K562 (cell line): ENCODE measurements around the gene NRN1L. TPM values are rescaled to one million over a fixed set of nuclear protein-coding genes. Genes with fewer than 3 reads are reported as not detected.
A peak's percentile ranks its signal among the peaks of the same experiment; 100 is the strongest.

Source experiments
- CBX5 ChIP-seq: IDR thresholded peaks from 2 replicates; pipeline ENCODE4 v1.6.1; 2014; ENCODE audit warnings: low read depth, borderline replicate concordance
- CREM ChIP-seq: IDR thresholded peaks from 2 replicates; pipeline ENCODE4 v1.6.1; 2014; ENCODE audit warnings: antibody characterized with exemption, low read depth
- ETS1 ChIP-seq: conservative IDR thresholded peaks from 2 replicates; pipeline ENCODE4 v1.6.1; 2011; ENCODE audit warnings: low read depth, mild to moderate bottlenecking, low read length; ENCODE audit not compliant: control insufficient read depth
- ETV1 ChIP-seq: fragments of 450-650 bp; conservative IDR thresholded peaks from 2 replicates; pipeline ENCODE4 v1.6.1; 2016; ENCODE audit warnings: missing genetic modification characterization, control low read depth, low read depth, missing compliant biosample characterization
- FIP1L1 ChIP-seq: fragments of 200-400 bp; formaldehyde crosslinking; IDR thresholded peaks from 2 replicates; pipeline ENCODE4 v1.6.1; 2018; ENCODE audit warnings: mild to moderate bottlenecking, low read depth, low read length; ENCODE audit not compliant: poor library complexity, severe bottlenecking
- HCFC1 ChIP-seq: IDR thresholded peaks from 2 replicates; pipeline ENCODE4 v1.6.1; 2012; ENCODE audit warnings: low read depth, low read length, improper control_type of control experiment
- HDAC6 ChIP-seq: IDR thresholded peaks from 2 replicates; pipeline ENCODE4 v1.6.1; 2012; ENCODE audit warnings: low read depth, mild to moderate bottlenecking, control low read depth, inconsistent platforms, low read length, moderate library complexity
- KDM5B ChIP-seq: fragments of 200-600 bp; sonication (generic); IDR thresholded peaks from 2 replicates; pipeline ENCODE4 v1.6.1; 2012; ENCODE audit warnings: low read depth, mild to moderate bottlenecking, moderate library complexity, low read length, control low read depth, inconsistent platforms; ENCODE audit not compliant: insufficient replicate concordance
- KLF1 ChIP-seq: fragments of 450-650 bp; IDR thresholded peaks from 2 replicates; pipeline ENCODE4 v1.6.1; 2016; ENCODE audit warnings: missing genetic modification characterization, missing compliant biosample characterization
- KLF13 ChIP-seq: fragments of 450-650 bp; IDR thresholded peaks from 2 replicates; pipeline ENCODE4 v1.6.1; 2016; ENCODE audit warnings: missing genetic modification characterization, low read depth, mild to moderate bottlenecking, missing compliant biosample characterization, moderate library complexity, borderline replicate concordance
- LCOR ChIP-seq: sonication (generic); formaldehyde crosslinking; IDR thresholded peaks from 2 replicates; pipeline ENCODE4 v1.8.0; 2022; ENCODE audit warnings: mild to moderate bottlenecking, missing genetic modification reagents
- NR2F6 ChIP-seq: fragments of 450-650 bp; formaldehyde crosslinking; IDR thresholded peaks from 2 replicates; pipeline ENCODE4 v1.4.0; 2020; ENCODE audit warnings: mild to moderate bottlenecking
- RBBP5 ChIP-seq: fragments of 200-600 bp; sonication (generic); IDR thresholded peaks from 2 replicates; pipeline ENCODE4 v1.6.1; 2012; ENCODE audit warnings: borderline replicate concordance, mild to moderate bottlenecking, low read length, control low read depth, inconsistent platforms; ENCODE audit not compliant: insufficient read depth, poor library complexity, severe bottlenecking
- SUPT5H ChIP-seq: fragments of 450-650 bp; IDR thresholded peaks from 2 replicates; pipeline ENCODE4 v1.6.1; 2016
- TBP ChIP-seq: optimal IDR thresholded peaks from 2 replicates; pipeline ENCODE3; 2011; ENCODE audit warnings: low read depth, low read length, improper control_type of control experiment
- TRIM24 ChIP-seq, 2 experiments: fragments of 450-650 bp; IDR thresholded peaks; 2 replicates each; pipeline ENCODE4 v1.6.1; 2016
- ZBTB2 ChIP-seq: fragments of 450-650 bp; IDR thresholded peaks from 2 replicates; pipeline ENCODE4 v1.6.1; 2016; ENCODE audit warnings: antibody characterized with exemption
- ZKSCAN1 ChIP-seq: fragments of 150-350 bp; IDR thresholded peaks from 2 replicates; pipeline ENCODE4 v1.6.1; 2016; ENCODE audit warnings: low read depth, low read length
- ZNF175 ChIP-seq: fragments of 200-800 bp; sonication (Bioruptor generic); IDR thresholded peaks from 2 replicates; pipeline ENCODE4 v1.6.1; 2016; ENCODE audit warnings: low read depth, mild to moderate bottlenecking, missing genetic modification characterization, missing compliant biosample characterization
- polyA plus RNA-seq, 8 experiments: library from polyadenylated mRNA; depleted of rRNA in 4 of 8; stranded (reverse) in 5 of 8; unstranded in 3 of 8; fragments of >200 nt; fragmentation: Nextera tagmentation in 2 of 8; fragmentation: Illumina TruSeq in 1 of 8; extraction: Ambion mirVana in 2 of 8; extraction: Trizol in 1 of 8; gene quantifications; 2 replicates each; pipeline versions ENCODE4 v1.2.1 to v1.2.3, GENCODE V29; 2011 to 2014; ENCODE audit warnings: inconsistent platforms in 1 of 8, missing spikeins in 1 of 8
- total RNA-seq, 7 experiments: library from RNA; depleted of rRNA in 6 of 7; stranded (reverse); fragments of >200 nt in 6 of 7; fragmentation: Illumina TruSeq in 2 of 7; extraction: Trizol in 2 of 7; gene quantifications; 2 replicates each; pipeline versions ENCODE4 v1.2.1 to v1.2.3, GENCODE V29; 2011 to 2021; ENCODE audit warnings: low replicate concordance in 1 of 7
- TF ChIP-seq, protein P1 (sequence below): fragments of 200-800 bp; sonication (Bioruptor generic); IDR thresholded peaks from 2 replicates; pipeline ENCODE4 v1.6.1; 2017; ENCODE audit warnings: missing genetic modification characterization, missing compliant biosample characterization
- TF ChIP-seq, protein P2 (sequence below): IDR thresholded peaks from 3 replicates; pipeline ENCODE4 v1.6.1; 2011; ENCODE audit warnings: borderline replicate concordance, mild to moderate bottlenecking; ENCODE audit not compliant: insufficient read length, insufficient read depth
- TF ChIP-seq, protein P3 (sequence below), 2 experiments: fragments of 250-450 bp in 1 of 2; fragments of 450-650 bp in 1 of 2; sonication (Bioruptor Pico) in 1 of 2; IDR thresholded peaks; 2 replicates each; pipeline versions ENCODE4 v1.6.1 to v1.8.0; 2016 to 2021; ENCODE audit warnings: mild to moderate bottlenecking in 2 of 2, moderate library complexity in 2 of 2, missing compliant biosample characterization in 1 of 2, missing genetic modification characterization in 1 of 2

Gene NRN1L
- total and polyA plus RNA-seq, 9 of the 15 experiments (the other 6 are each of a cell fraction or from before 2014, with no cell fraction given), result 0.22 to 0.86 (median 0.61) TPM; not detected in 5

GRCh38 chr16:67841816-67842508 is 42.7 kb upstream of the NRN1L start, which contains the start of gene THAP11 (continued):
- TF ChIP-seq CREM (peak; percentile 85), KDM5B (peak; percentile 74), ETV1 (tag) (peak; percentile 73), FIP1L1 (peak; percentile 83), SUPT5H (peak; percentile 82), CBX5 (no peak), RBBP5 (no peak), HDAC6 (no peak), ZKSCAN1 (peak; percentile 12; the same call in 1 of the 2 replicates), LCOR (CRISPR knock-in tag) (peak; percentile 39; the same call in 1 of the 2 replicates), ZNF175 (CRISPR knock-in tag) (0 out of 2 replicates have a peak, but pooled peaks have one; percentile 24), NR2F6 (no peak), KLF1 (tag) (peak; percentile 84), HCFC1 (peak; percentile 94), ZBTB2 (peak; percentile 95), ETS1 (peak; percentile 93), TBP (peak; percentile 66), KLF13 (peak; percentile 74), TRIM24 (IDR thresholded peaks at IDR 0.05) (0 out of 4 replicates have a peak, but pooled peaks of 1 of the 2 experiments have one; percentile 58)
- TF ChIP-seq, protein P1, sequence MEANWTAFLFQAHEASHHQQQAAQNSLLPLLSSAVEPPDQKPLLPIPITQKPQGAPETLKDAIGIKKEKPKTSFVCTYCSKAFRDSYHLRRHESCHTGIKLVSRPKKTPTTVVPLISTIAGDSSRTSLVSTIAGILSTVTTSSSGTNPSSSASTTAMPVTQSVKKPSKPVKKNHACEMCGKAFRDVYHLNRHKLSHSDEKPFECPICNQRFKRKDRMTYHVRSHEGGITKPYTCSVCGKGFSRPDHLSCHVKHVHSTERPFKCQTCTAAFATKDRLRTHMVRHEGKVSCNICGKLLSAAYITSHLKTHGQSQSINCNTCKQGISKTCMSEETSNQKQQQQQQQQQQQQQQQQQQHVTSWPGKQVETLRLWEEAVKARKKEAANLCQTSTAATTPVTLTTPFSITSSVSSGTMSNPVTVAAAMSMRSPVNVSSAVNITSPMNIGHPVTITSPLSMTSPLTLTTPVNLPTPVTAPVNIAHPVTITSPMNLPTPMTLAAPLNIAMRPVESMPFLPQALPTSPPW (CRISPR knock-in tag), result peak; percentile 66
- TF ChIP-seq, protein P2, sequence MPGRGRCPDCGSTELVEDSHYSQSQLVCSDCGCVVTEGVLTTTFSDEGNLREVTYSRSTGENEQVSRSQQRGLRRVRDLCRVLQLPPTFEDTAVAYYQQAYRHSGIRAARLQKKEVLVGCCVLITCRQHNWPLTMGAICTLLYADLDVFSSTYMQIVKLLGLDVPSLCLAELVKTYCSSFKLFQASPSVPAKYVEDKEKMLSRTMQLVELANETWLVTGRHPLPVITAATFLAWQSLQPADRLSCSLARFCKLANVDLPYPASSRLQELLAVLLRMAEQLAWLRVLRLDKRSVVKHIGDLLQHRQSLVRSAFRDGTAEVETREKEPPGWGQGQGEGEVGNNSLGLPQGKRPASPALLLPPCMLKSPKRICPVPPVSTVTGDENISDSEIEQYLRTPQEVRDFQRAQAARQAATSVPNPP, result no peak
- TF ChIP-seq, protein P3, sequence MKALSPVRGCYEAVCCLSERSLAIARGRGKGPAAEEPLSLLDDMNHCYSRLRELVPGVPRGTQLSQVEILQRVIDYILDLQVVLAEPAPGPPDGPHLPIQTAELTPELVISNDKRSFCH (CRISPR knock-in tag; IDR thresholded peaks at IDR 0.05), result no peak
- TF ChIP-seq, protein P3 (tag; IDR thresholded peaks at IDR 0.05), result peak; percentile 62; the same call in 1 of the 2 replicates
